Endothelial cell (in vitro differentiated cells): ENCODE measurements around the gene TMEM26. TPM values are rescaled to one million over a fixed set of nuclear protein-coding genes. Genes with fewer than 3 reads are reported as not detected.

Experiments used
- DNase-seq: peaks from one replicate; pipeline ENCODE4 v3.0.0; 2021; ENCODE audit warnings: low spot score
- H3K27ac Mint-ChIP-seq: one replicate; pipeline ENCODE4 v1.8.0; 2021; ENCODE audit warnings: mixed read lengths, inconsistent platforms; ENCODE audit not compliant: unreplicated experiment
- H3K27me3 Mint-ChIP-seq: one replicate; pipeline ENCODE4 v1.8.0; 2021; ENCODE audit warnings: mild to moderate bottlenecking, moderate library complexity, mixed read lengths, inconsistent platforms; ENCODE audit not compliant: unreplicated experiment
- H3K36me3 Mint-ChIP-seq: one replicate; pipeline ENCODE4 v1.8.0; 2021; ENCODE audit warnings: mild to moderate bottlenecking, low read depth, mixed read lengths, inconsistent platforms; ENCODE audit not compliant: unreplicated experiment
- H3K4me1 Mint-ChIP-seq: one replicate; pipeline ENCODE4 v1.8.0; 2021; ENCODE audit warnings: mild to moderate bottlenecking, mixed read lengths, inconsistent platforms; ENCODE audit not compliant: unreplicated experiment
- H3K4me3 Mint-ChIP-seq: one replicate; pipeline ENCODE4 v1.8.0; 2021; ENCODE audit warnings: mild to moderate bottlenecking, mixed read lengths, inconsistent platforms; ENCODE audit not compliant: unreplicated experiment
- H3K9me3 Mint-ChIP-seq: one replicate; pipeline ENCODE4 v1.8.0; 2021; ENCODE audit warnings: mixed read lengths, inconsistent platforms; ENCODE audit not compliant: unreplicated experiment
- CTCF ChIP-seq: fragments of 200-600 bp; sonication (generic); IDR thresholded peaks from one replicate; pipeline ENCODE4 v1.5.0; 2021; ENCODE audit warnings: antibody characterized with exemption; ENCODE audit not compliant: unreplicated experiment
- total RNA-seq: library from RNA; stranded (reverse); fragmentation: NEBNext Ultra II Directional; extraction: Animal tissue kit (Norgen Biotek cat#: 25700); gene quantifications from one replicate; pipeline ENCODE4 v1.2.1, GENCODE V29; 2021; ENCODE audit not compliant: unreplicated experiment

Gene TMEM26
- total RNA-seq, 1 donor from 2014 or later, result 0.15 TPM

- no peak overlapping the region for H3K4me3 Mint-ChIP-seq
- H3K27me3 Mint-ChIP-seq, result no peaks in the 10 kb centered on the region
- H3K27ac Mint-ChIP-seq, result no peak overlapping the region
- H3K4me1 Mint-ChIP-seq, result no peaks in the 10 kb centered on the region
- H3K9me3 Mint-ChIP-seq, result no peaks in the 10 kb centered on the region
- no peak for TF ChIP-seq CTCF
- no peak for DNase-seq
- no peaks in the 10 kb centered on the region for H3K36me3 Mint-ChIP-seq
Measured at GRCh38 chr10:61399406-61399805, 53.8 kb downstream of the TMEM26 start.

- no peak for DNase-seq
- H3K27me3 Mint-ChIP-seq, result no peaks in the 10 kb centered on the region
- H3K4me3 Mint-ChIP-seq, result no peak overlapping the region
- H3K9me3 Mint-ChIP-seq, result no peaks in the 10 kb centered on the region
- H3K27ac Mint-ChIP-seq, result no peak overlapping the region
- no peak for TF ChIP-seq CTCF
- H3K36me3 Mint-ChIP-seq, result no peaks in the 10 kb centered on the region
- no peaks in the 10 kb centered on the region for H3K4me1 Mint-ChIP-seq
Measured at GRCh38 chr10:61398366-61399129, 54.6 kb downstream of the TMEM26 start.

- no peak for TF ChIP-seq CTCF
- no peak overlapping the region for H3K27ac Mint-ChIP-seq
- H3K9me3 Mint-ChIP-seq, result no peaks in the 10 kb centered on the region
- no peak overlapping the region for H3K4me3 Mint-ChIP-seq
- no peaks in the 10 kb centered on the region for H3K4me1 Mint-ChIP-seq
- H3K36me3 Mint-ChIP-seq, result no peaks in the 10 kb centered on the region
- DNase-seq, result no peak
- peaks cover 1% of the 10 kb centered on the region for H3K27me3 Mint-ChIP-seq
Measured at GRCh38 chr10:61397175-61397986, 55.8 kb downstream of the TMEM26 start.

DNA sequence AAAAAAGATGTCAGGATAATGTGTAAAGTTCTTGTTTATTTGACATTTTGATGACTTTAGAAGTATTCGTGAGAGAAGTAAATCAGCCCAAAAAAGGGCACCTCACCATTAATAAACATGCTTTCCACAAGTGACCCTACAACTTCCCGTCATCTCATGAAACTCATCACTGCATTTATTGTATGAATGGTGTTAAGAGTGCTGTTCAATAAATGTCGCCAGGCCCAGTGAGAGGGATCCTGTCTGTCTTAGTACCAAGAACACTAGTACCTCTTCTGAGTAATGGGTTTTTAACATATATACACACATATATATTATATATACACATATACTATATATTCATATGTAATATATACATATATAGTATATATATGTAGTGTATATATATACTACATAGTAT is 61.9 kb downstream of the TMEM26 start:
- Mint-ChIP-seq H3K4me1 (no peaks in the 10 kb centered on the region), H3K36me3 (no peaks in the 10 kb centered on the region), H3K27ac (no peak overlapping the region), H3K4me3 (no peak overlapping the region), H3K9me3 (no peaks in the 10 kb centered on the region), H3K27me3 (peaks cover 1% of the 10 kb centered on the region)
- TF ChIP-seq CTCF, result no peak
- no peak for DNase-seq

- no peaks in the 10 kb centered on the region for H3K4me1 Mint-ChIP-seq
- no peaks in the 10 kb centered on the region for H3K36me3 Mint-ChIP-seq
- DNase-seq, result no peak
- TF ChIP-seq CTCF, result no peak
- H3K27me3 Mint-ChIP-seq, result peaks cover 1% of the 10 kb centered on the region
- H3K27ac Mint-ChIP-seq, result no peak overlapping the region
- no peaks in the 10 kb centered on the region for H3K9me3 Mint-ChIP-seq
- H3K4me3 Mint-ChIP-seq, result no peak overlapping the region
Measured at GRCh38 chr10:61390851-61391250, 62.3 kb downstream of the TMEM26 start.
